ENCODE measurements around the gene ITPR3.
"Not testable (repeated sequence)": the region's sequence is repeated elsewhere in the genome, so short reads cannot be mapped to it uniquely, and the experiment has no call there.

ITPR3 gene

GRCh38 chr6:33591424-33592032, 29.6 kb upstream of the ITPR3 start:
- DNase-seq = no peak

GRCh38 chr6:33592280-33592594, 28.9 kb upstream of the ITPR3 start:
- DNase-seq = no peak

GRCh38 chr6:33592595-33593413, 28.3 kb upstream of the ITPR3 start:
- peak; percentile 36 to 56 (median 46) for DNase-seq

- no peak for DNase-seq
Measured at GRCh38 chr6:33593414-33593727, 27.8 kb upstream of the ITPR3 start.

GRCh38 chr6:33595001-33595846, 25.9 kb upstream of the ITPR3 start:
- DNase-seq = no peak

- DNase-seq = not testable (repeated sequence)
Measured at GRCh38 chr6:33596894-33597293, 24.2 kb upstream of the ITPR3 start.

GRCh38 chr6:33597551-33598322, 23.4 kb upstream of the ITPR3 start:
- no peak for DNase-seq

- DNase-seq = no peak
Measured at GRCh38 chr6:33599413-33599938, 21.6 kb upstream of the ITPR3 start.

GRCh38 chr6:33600761-33601160, 20.4 kb upstream of the ITPR3 start:
- no peak for DNase-seq

- no peak for DNase-seq
Measured at GRCh38 chr6:33602180-33602579, 18.9 kb upstream of the ITPR3 start.

GRCh38 chr6:33604941-33605854, 15.9 kb upstream of the ITPR3 start:
- no peak for DNase-seq

GRCh38 chr6:33606642-33607041, 14.5 kb upstream of the ITPR3 start:
- DNase-seq = no peak

- no peak for DNase-seq
Measured at GRCh38 chr6:33607126-33607783, 13.9 kb upstream of the ITPR3 start.

GRCh38 chr6:33607784-33608161, 13.3 kb upstream of the ITPR3 start:
- peak in 2 of 6 experiments; percentile 8 to 17 for DNase-seq

- no peak for DNase-seq
Measured at GRCh38 chr6:33609019-33609418, 12.1 kb upstream of the ITPR3 start.

- no peak for DNase-seq
Measured at GRCh38 chr6:33609528-33609927, 11.6 kb upstream of the ITPR3 start.

GRCh38 chr6:33610067-33610466, 11.1 kb upstream of the ITPR3 start:
- no peak for DNase-seq

GRCh38 chr6:33610779-33611732, 10.1 kb upstream of the ITPR3 start:
- DNase-seq = no peak

- no peak for DNase-seq
Measured at GRCh38 chr6:33613146-33613794, 7.9 kb upstream of the ITPR3 start.

GRCh38 chr6:33613795-33614168, 7.3 kb upstream of the ITPR3 start:
- no peak for DNase-seq
